GM13976 (cell line): ENCODE measurements around the gene VEPH1.

ENCODE experiments used
- DNase-seq: peaks from one replicate; pipeline ENCODE4 v3.0.0; 2012; ENCODE audit warnings: low spot score
- CTCF ChIP-seq: IDR thresholded peaks from 2 replicates; pipeline ENCODE4 v1.5.1; 2012; ENCODE audit warnings: borderline replicate concordance, mild to moderate bottlenecking; ENCODE audit not compliant: insufficient read depth; ENCODE audit errors: extremely low read depth, missing control alignments, control extremely low read depth
- in situ Hi-C: fragments of 300-500 bp; cut with MboI; formaldehyde crosslinking; loops from one replicate; pipeline ENCODE4 v1.12.0; 2022; ENCODE audit warnings: low sequenced_read_pairs, mixed read lengths, inconsistent platforms; ENCODE audit not compliant: unreplicated experiment

VEPH1 gene

GRCh38 chr3:157541506-157542236 is 38.5 kb upstream of the VEPH1 start:
- no peak for TF ChIP-seq CTCF
- DNase-seq = no peak
- in situ Hi-C loops = no loop called here

- DNase-seq = no peak
- in situ Hi-C loops = no loop called here
- no peak for TF ChIP-seq CTCF
These were observed 37.4 kb upstream of the VEPH1 start for GRCh38 chr3:157540656-157541055.

- in situ Hi-C loops = no loop called here
- DNase-seq = no peak
- no peak for TF ChIP-seq CTCF
These were observed 32.5 kb upstream of the VEPH1 start for GRCh38 chr3:157535667-157536066.

- in situ Hi-C loops = no loop called here
- DNase-seq = no peak
These were observed 31.5 kb upstream of the VEPH1 start for GRCh38 chr3:157534725-157535161.

GRCh38 chr3:157533298-157534070 is 30.3 kb upstream of the VEPH1 start:
- DNase-seq = no peak
- in situ Hi-C loops = no loop called here
- no peak for TF ChIP-seq CTCF

More at GRCh38 chr3:157534725-157535161, 31.5 kb upstream of the VEPH1 start:
- TF ChIP-seq CTCF = no peak

GRCh38 chr3:157532529-157533297 is 29.5 kb upstream of the VEPH1 start:
- DNase-seq = peak; percentile 57

More at GRCh38 chr3:157532529-157533297, 29.5 kb upstream of the VEPH1 start:
- TF ChIP-seq CTCF = peak; percentile 63
- in situ Hi-C loops = no loop called here
